Mesenchymal stem cell (in vitro differentiated cells and primary cell): ENCODE results near the gene CD34.

Experiments
- DNase-seq: peaks from one replicate; pipeline ENCODE4 v3.0.0-alpha.2; 2013
- H2AFZ ChIP-seq: one replicate; pipeline ENCODE4 v1.6.1; 2013; ENCODE audit warnings: low read depth, mild to moderate bottlenecking, control low read depth, inconsistent platforms, low read length, moderate library complexity
- H2AK5ac ChIP-seq: 2 replicates; pipeline ENCODE4 v1.6.1; 2013; ENCODE audit warnings: low read length, moderate library complexity, mild to moderate bottlenecking, inconsistent platforms; ENCODE audit not compliant: severe bottlenecking
- H2BK120ac ChIP-seq: one replicate; pipeline ENCODE4 v1.6.1; 2013; ENCODE audit warnings: low read depth, mild to moderate bottlenecking, inconsistent platforms, low read length, moderate library complexity
- H2BK12ac ChIP-seq, 2 experiments: one replicate each; pipeline ENCODE4 v1.6.1; 2013; ENCODE audit warnings: inconsistent platforms in 2 of 2, low read length in 2 of 2, mild to moderate bottlenecking in 2 of 2, moderate library complexity in 2 of 2, control low read depth in 1 of 2
- H2BK15ac ChIP-seq: one replicate; pipeline ENCODE4 v1.6.1; 2013; ENCODE audit warnings: mild to moderate bottlenecking, low read depth, inconsistent platforms; ENCODE audit not compliant: poor library complexity, severe bottlenecking
- H2BK5ac ChIP-seq: 2 replicates; pipeline ENCODE4 v1.6.1; 2013; ENCODE audit warnings: low read depth, mild to moderate bottlenecking, low read length, control low read depth, inconsistent platforms; ENCODE audit not compliant: poor library complexity, severe bottlenecking
- H3K14ac ChIP-seq, 2 experiments: one replicate each; pipeline ENCODE4 v1.6.1; 2013; ENCODE audit warnings: inconsistent platforms in 2 of 2, low read length in 2 of 2, control low read depth in 1 of 2, mild to moderate bottlenecking in 1 of 2, moderate library complexity in 1 of 2
- H3K18ac ChIP-seq, 2 experiments: one replicate each; pipeline ENCODE4 v1.6.1; 2013; ENCODE audit warnings: inconsistent platforms in 2 of 2, low read length in 2 of 2, control low read depth in 1 of 2, low read depth in 1 of 2, mild to moderate bottlenecking in 1 of 2
- H3K23ac ChIP-seq, 2 experiments: one replicate each; pipeline ENCODE4 v1.6.1; 2013; ENCODE audit warnings: inconsistent platforms in 2 of 2, low read length in 2 of 2, mild to moderate bottlenecking in 2 of 2, moderate library complexity in 2 of 2, control low read depth in 1 of 2
- H3K27ac ChIP-seq: 2 replicates; pipeline ENCODE4 v1.5.1; 2013; ENCODE audit warnings: mild to moderate bottlenecking, moderate library complexity, low read length, control low read depth, inconsistent platforms; ENCODE audit not compliant: poor library complexity, severe bottlenecking
- H3K27me3 ChIP-seq, 2 experiments: 2 replicates each; pipeline versions ENCODE4 v1.6.1 to v1.7.0; 2013; ENCODE audit warnings: low read length in 2 of 2, mild to moderate bottlenecking in 2 of 2, moderate library complexity in 2 of 2, control low read depth in 1 of 2, inconsistent platforms in 1 of 2; ENCODE audit not compliant: control insufficient read depth in 1 of 2, insufficient read depth in 1 of 2
- H3K36me3 ChIP-seq, 2 experiments: 2 replicates each; pipeline versions ENCODE4 v1.6.1 to v1.7.0; 2013; ENCODE audit warnings: low read length in 2 of 2, control low read depth in 1 of 2, inconsistent platforms in 1 of 2, low read depth in 1 of 2, mild to moderate bottlenecking in 1 of 2; ENCODE audit not compliant: insufficient read depth in 2 of 2, control insufficient read depth in 1 of 2
- H3K4ac ChIP-seq, 2 experiments: one replicate each; pipeline ENCODE4 v1.6.1; 2013; ENCODE audit warnings: inconsistent platforms in 2 of 2, low read length in 2 of 2, mild to moderate bottlenecking in 2 of 2, moderate library complexity in 2 of 2, control low read depth in 1 of 2, low read depth in 1 of 2
- H3K4me1 ChIP-seq: 2 replicates; pipeline ENCODE4 v1.6.1; 2013; ENCODE audit warnings: low read depth, low read length, control low read depth; ENCODE audit not compliant: control insufficient read depth, insufficient read depth
- H3K4me2 ChIP-seq: 2 replicates; pipeline ENCODE4 v1.6.1; 2013; ENCODE audit warnings: low read length, mild to moderate bottlenecking, inconsistent platforms; ENCODE audit not compliant: poor library complexity, severe bottlenecking
- H3K4me3 ChIP-seq, 2 experiments: 2 replicates each; pipeline versions ENCODE4 v1.5.1 to v1.7.0; 2013; ENCODE audit warnings: low read length in 2 of 2, mild to moderate bottlenecking in 2 of 2, control low read depth in 1 of 2, low read depth in 1 of 2; ENCODE audit not compliant: insufficient read depth in 1 of 2
- H3K79me1 ChIP-seq: replicated peaks from 2 replicates; pipeline ENCODE4 v1.6.1; 2013; ENCODE audit warnings: mild to moderate bottlenecking, control low read depth, low read length, inconsistent platforms; ENCODE audit not compliant: poor library complexity, severe bottlenecking
- H3K9ac ChIP-seq: 2 replicates; pipeline ENCODE4 v1.7.0; 2013; ENCODE audit warnings: mild to moderate bottlenecking, low read length, moderate library complexity
- H3K9me3 ChIP-seq: 2 replicates; pipeline ENCODE4 v1.7.0; 2013; ENCODE audit warnings: mild to moderate bottlenecking, low read length; ENCODE audit not compliant: control insufficient read depth
- H4K8ac ChIP-seq: one replicate; pipeline ENCODE4 v1.6.1; 2013; ENCODE audit warnings: inconsistent platforms, mild to moderate bottlenecking, low read length, moderate library complexity
- H4K91ac ChIP-seq: one replicate; pipeline ENCODE4 v1.6.1; 2013; ENCODE audit warnings: mild to moderate bottlenecking, low read length, inconsistent platforms
- WGBS: methylation state at CpG from one replicate; pipeline ENCODE4 v1.1.7; 2013; ENCODE audit warnings: mixed read lengths; 5-methylcytosine and 5-hydroxymethylcytosine counted together

Gene CD34

GRCh38 chr1:207908107-207908734, 2.7 kb downstream of the CD34 start:
- H3K4ac ChIP-seq: no peak overlapping the region
- no peaks in the 10 kb centered on the region for H3K9me3 ChIP-seq
- no peak overlapping the region for H3K27ac ChIP-seq
- no peak overlapping the region for H3K4me3 ChIP-seq
- no peak overlapping the region for H4K91ac ChIP-seq
- no peaks in the 10 kb centered on the region for H3K36me3 ChIP-seq
- H3K18ac ChIP-seq: no peak overlapping the region
- H2BK5ac ChIP-seq: no peak overlapping the region
- peaks cover 9% of the 10 kb centered on the region for H3K4me1 ChIP-seq
- no peak overlapping the region for H3K23ac ChIP-seq
- H3K4me2 ChIP-seq: no peak overlapping the region
- no peak overlapping the region for H2AK5ac ChIP-seq
- 71% methylated on average over 7 of the region's 7 CpGs for WGBS
- H3K14ac ChIP-seq: no peak overlapping the region
- no peak for DNase-seq
- H2BK15ac ChIP-seq: no peak overlapping the region
- H4K8ac ChIP-seq: no peak overlapping the region
- H3K27me3 ChIP-seq: peaks cover 17 to 25% of the 10 kb centered on the region in 2 experiments
- no peaks in the 10 kb centered on the region for H3K79me1 ChIP-seq
- no peak overlapping the region for H2BK12ac ChIP-seq
- no peak overlapping the region for H2BK120ac ChIP-seq
- H3K9ac ChIP-seq: no peak overlapping the region
- H2AFZ ChIP-seq: no peak overlapping the region

GRCh38 chr1:207904391-207904790, 6.5 kb downstream of the CD34 start:
- 100% methylated on average over 1 of the region's 1 CpG for WGBS
- H3K4me1 ChIP-seq: peaks cover 1% of the 10 kb centered on the region
- no peak overlapping the region for H3K14ac ChIP-seq
- no peak overlapping the region for H3K4ac ChIP-seq
- H3K4me3 ChIP-seq: no peak overlapping the region
- no peaks in the 10 kb centered on the region for H3K9me3 ChIP-seq
- no peak overlapping the region for H2AFZ ChIP-seq
- no peaks in the 10 kb centered on the region for H3K36me3 ChIP-seq
- no peak overlapping the region for H2BK12ac ChIP-seq
- H3K9ac ChIP-seq: no peak overlapping the region
- H3K23ac ChIP-seq: no peak overlapping the region
- H4K8ac ChIP-seq: no peak overlapping the region
- H2BK15ac ChIP-seq: no peak overlapping the region
- no peak overlapping the region for H3K18ac ChIP-seq
- no peak overlapping the region for H3K27ac ChIP-seq
- no peak overlapping the region for H4K91ac ChIP-seq
- H3K27me3 ChIP-seq: no peaks in the 10 kb centered on the region
- H3K4me2 ChIP-seq: no peak overlapping the region
- no peak overlapping the region for H2BK5ac ChIP-seq
- H3K79me1 ChIP-seq: no peaks in the 10 kb centered on the region
- no peak for DNase-seq
- H2BK120ac ChIP-seq: no peak overlapping the region
- H2AK5ac ChIP-seq: no peak overlapping the region

DNA sequence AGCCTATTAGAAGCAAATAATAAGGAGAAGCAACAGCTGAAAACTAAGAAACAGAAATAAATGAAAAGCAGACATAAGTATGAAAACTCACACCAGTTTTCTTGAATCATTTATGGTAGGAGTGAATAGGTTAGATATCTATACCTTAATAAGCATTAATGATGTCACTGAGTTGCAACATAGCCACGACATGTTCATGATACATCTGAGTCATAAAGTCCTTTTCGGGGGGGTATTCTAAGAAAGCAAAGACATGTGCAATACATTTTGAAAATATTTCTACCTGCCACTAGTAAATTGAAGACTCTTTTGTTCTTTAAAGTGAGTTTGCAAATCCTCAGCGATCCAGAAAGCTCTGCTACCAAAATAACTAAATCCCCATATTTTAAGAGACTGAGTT, 7.2 kb downstream of the CD34 start:
- Histone ChIP-seq H4K91ac (no peak overlapping the region), H3K14ac (no peak overlapping the region), H2BK12ac (no peak overlapping the region), H3K27ac (no peak overlapping the region), H3K4ac (no peak overlapping the region), H3K23ac (no peak overlapping the region), H2BK120ac (no peak overlapping the region), H3K4me3 (no peak overlapping the region), H2BK15ac (no peak overlapping the region), H3K4me1 (peaks cover 1% of the 10 kb centered on the region), H4K8ac (no peak overlapping the region), H3K79me1 (no peaks in the 10 kb centered on the region), H2AK5ac (no peak overlapping the region), H2AFZ (no peak overlapping the region), H3K18ac (no peak overlapping the region), H3K27me3 (no peaks in the 10 kb centered on the region), H3K9ac (no peak overlapping the region), H2BK5ac (no peak overlapping the region), H3K36me3 (no peaks in the 10 kb centered on the region), H3K4me2 (no peak overlapping the region), H3K9me3 (no peaks in the 10 kb centered on the region)
- WGBS: 92% methylated on average over 1 of the region's 3 CpGs
- DNase-seq: no peak

- H3K4me1 ChIP-seq: peaks cover 1% of the 10 kb centered on the region
- H3K27me3 ChIP-seq: no peaks in the 10 kb centered on the region
- H3K9me3 ChIP-seq: no peaks in the 10 kb centered on the region
- no peak overlapping the region for H2AFZ ChIP-seq
- H2BK120ac ChIP-seq: no peak overlapping the region
- no peak overlapping the region for H3K23ac ChIP-seq
- H3K18ac ChIP-seq: no peak overlapping the region
- H3K4ac ChIP-seq: no peak overlapping the region
- no peak overlapping the region for H3K4me3 ChIP-seq
- no peak overlapping the region for H2BK15ac ChIP-seq
- no peaks in the 10 kb centered on the region for H3K79me1 ChIP-seq
- H4K91ac ChIP-seq: no peak overlapping the region
- H3K4me2 ChIP-seq: no peak overlapping the region
- no peaks in the 10 kb centered on the region for H3K36me3 ChIP-seq
- no peak overlapping the region for H4K8ac ChIP-seq
- H3K14ac ChIP-seq: no peak overlapping the region
- no peak overlapping the region for H2AK5ac ChIP-seq
- no peak for DNase-seq
- no peak overlapping the region for H3K9ac ChIP-seq
- no peak overlapping the region for H3K27ac ChIP-seq
- H2BK12ac ChIP-seq: no peak overlapping the region
- 79% methylated on average over 1 of the region's 2 CpGs for WGBS
- no peak overlapping the region for H2BK5ac ChIP-seq
Measured at GRCh38 chr1:207903053-207903452, 7.9 kb downstream of the CD34 start.
